Measurements from ENCODE around the gene PSKH1.
"Not testable (repeated sequence)": the region's sequence is repeated elsewhere in the genome, so short reads cannot be mapped to it uniquely, and the experiment has no call there.

The PSKH1 gene

GRCh38 chr16:67927131-67927941 lies 34.3 kb downstream of the PSKH1 start:
- no peak for FAIRE-seq

GRCh38 chr16:67928147-67928546 lies 35.1 kb downstream of the PSKH1 start:
- FAIRE-seq: no peak

- FAIRE-seq: no peak
Measured at GRCh38 chr16:67928561-67929364, 35.7 kb downstream of the PSKH1 start.

DNA sequence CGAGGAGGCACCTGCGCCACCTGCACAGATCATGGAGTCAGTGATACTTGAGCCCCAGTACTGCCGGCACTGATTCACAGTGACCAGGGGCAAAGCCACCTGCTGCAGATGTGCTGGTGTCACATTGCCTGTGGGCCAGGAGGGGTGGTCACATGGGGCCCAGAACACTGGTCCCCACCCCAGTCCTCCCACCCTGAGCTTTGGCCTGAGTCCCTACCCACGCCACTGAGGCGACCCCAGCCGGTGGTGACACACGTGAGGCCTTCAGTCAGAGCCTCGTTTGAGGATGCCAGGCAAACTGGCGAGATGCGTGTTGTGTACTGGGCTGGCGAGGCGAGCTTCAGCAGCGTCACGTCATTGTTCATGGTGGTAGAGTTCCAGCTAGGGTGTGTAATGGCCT lies 37.1 kb downstream of the PSKH1 start:
- no peak for FAIRE-seq

- FAIRE-seq: no peak
Measured at GRCh38 chr16:67930678-67931211, 37.7 kb downstream of the PSKH1 start.

GRCh38 chr16:67931712-67932461 lies 38.8 kb downstream of the PSKH1 start, which contains the start of gene CTRL:
TSS of gene CTRL (minus strand) at chr16:67931862. CDS start at chr16:67931852, 10 bp downstream.
- no peak for FAIRE-seq

- FAIRE-seq: no peak
Measured at GRCh38 chr16:67932462-67932840, 39.4 kb downstream of the PSKH1 start.

- no peak for FAIRE-seq
Measured at GRCh38 chr16:67933805-67934204, 40.8 kb downstream of the PSKH1 start.

GRCh38 chr16:67934306-67935100 lies 41.4 kb downstream of the PSKH1 start:
- FAIRE-seq: no peak

GRCh38 chr16:67935101-67935401 lies 42.0 kb downstream of the PSKH1 start:
- FAIRE-seq: no peak

GRCh38 chr16:67935402-67936123 lies 42.5 kb downstream of the PSKH1 start:
- FAIRE-seq: no peak

- FAIRE-seq: no peak
Measured at GRCh38 chr16:67936124-67936879, 43.2 kb downstream of the PSKH1 start, which contains the start of gene PSMB10. TSS of gene PSMB10 (minus strand) at chr16:67936850. CDS start at chr16:67936749, 101 bp downstream.

- no peak for FAIRE-seq
Measured at GRCh38 chr16:67936880-67937605, 44.0 kb downstream of the PSKH1 start.

GRCh38 chr16:67937713-67938112 lies 44.7 kb downstream of the PSKH1 start:
- FAIRE-seq: not testable (repeated sequence)

DNA sequence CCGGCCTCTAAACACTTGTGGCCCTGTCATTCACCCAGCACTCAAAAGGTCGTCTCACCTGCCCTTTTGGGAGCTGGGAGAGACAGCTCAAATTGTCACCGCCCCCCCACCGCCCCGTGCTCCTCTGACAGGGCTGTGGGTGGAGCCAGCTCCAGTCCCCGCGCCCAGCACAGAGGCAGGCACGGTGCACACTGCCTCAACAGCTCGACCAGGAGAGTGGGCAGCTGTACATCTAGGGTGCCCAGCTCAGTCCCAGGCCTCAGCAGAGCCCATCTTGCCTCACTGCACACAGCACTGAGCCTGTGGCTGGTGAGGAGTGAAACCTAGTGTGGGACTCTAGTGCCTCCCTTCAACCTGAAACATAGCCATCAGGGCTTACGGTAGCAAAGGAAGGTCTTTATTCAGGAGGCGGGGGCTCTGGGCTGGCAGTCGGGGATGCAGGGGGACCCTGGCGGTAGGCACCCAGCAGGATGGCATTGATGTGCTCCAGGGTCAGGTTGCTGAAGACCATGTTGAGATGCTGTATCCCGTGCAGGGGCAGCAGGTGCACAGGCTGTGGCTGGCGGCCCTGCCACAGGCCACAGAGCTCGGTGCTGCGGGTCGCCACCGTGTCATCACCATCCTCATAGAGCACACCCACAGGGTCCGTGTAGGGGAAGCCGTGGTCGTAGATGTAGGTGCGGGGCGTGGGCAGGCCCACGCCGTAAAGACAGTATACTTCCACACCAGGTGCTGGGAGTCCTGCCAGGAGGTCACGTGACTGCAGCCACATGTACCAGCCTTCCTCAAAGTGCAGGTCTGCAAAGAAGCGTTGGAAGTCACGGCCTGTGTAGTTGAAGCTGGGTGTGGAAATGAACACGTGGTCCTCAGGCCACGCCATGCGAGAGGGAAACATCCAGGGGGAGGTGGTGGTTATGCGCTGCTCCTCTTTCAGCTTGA lies 46.7 kb downstream of the PSKH1 start:
- no peak for FAIRE-seq

GRCh38 chr16:67940446-67941089 lies 47.5 kb downstream of the PSKH1 start:
- no peak for FAIRE-seq

GRCh38 chr16:67941469-67942199 lies 48.6 kb downstream of the PSKH1 start:
- FAIRE-seq: no peak

- no peak for FAIRE-seq
Measured at GRCh38 chr16:67942200-67942509, 49.1 kb downstream of the PSKH1 start.
